CD4-positive, alpha-beta T cell (primary cell): ENCODE measurements around the gene FAT1. TPM values are rescaled to one million over a fixed set of nuclear protein-coding genes. Genes with fewer than 3 reads are reported as not detected.

ENCODE experiments used
- ATAC-seq: fragments of 200-7000 bp; cut with Tn5 transposase; one replicate; pipeline ENCODE4 v1.10.0; 2022; ENCODE audit warnings: mild to moderate bottlenecking; ENCODE audit not compliant: poor library complexity
- CTCF ChIA-PET: fragments of 350-600 bp; sonication (Branson Sonifier 250); formaldehyde crosslinking; loops from one replicate; lab custom pipeline; 2021; ENCODE audit warnings: antibody characterized with exemption, inconsistent platforms; lab: Charles Lee
- POLR2A ChIA-PET: fragments of 350-600 bp; sonication (Branson Sonifier 250); formaldehyde crosslinking; loops from one replicate; lab custom pipeline; 2021; ENCODE audit warnings: antibody characterized with exemption, inconsistent platforms; lab: Charles Lee
- DNase-seq, 14 experiments: peaks; one replicate each; pipeline ENCODE4 v3.0.0-alpha.2; 2013 to 2020; ENCODE audit warnings: mixed read lengths in 2 of 14
- H3K27ac ChIP-seq, 2 donors: one replicate each; pipeline versions ENCODE4 v1.5.1 to v1.7.0; 2013; ENCODE audit warnings: low read length in 2 of 2, low read depth in 1 of 2, mild to moderate bottlenecking in 1 of 2
- H3K27me3 ChIP-seq, 2 experiments: 1 replicate in 1 of 2; 2 replicates in 1 of 2; pipeline versions ENCODE4 v1.6.1 to v1.7.0; 2013; ENCODE audit warnings: low read length in 2 of 2, control low read depth in 1 of 2, mild to moderate bottlenecking in 1 of 2, moderate library complexity in 1 of 2; ENCODE audit not compliant: insufficient read depth in 2 of 2, control insufficient read depth in 1 of 2
- H3K36me3 ChIP-seq: one replicate; pipeline ENCODE4 v1.6.1; 2013; ENCODE audit warnings: low read length, control low read depth; ENCODE audit not compliant: insufficient read depth
- H3K4me1 ChIP-seq: one replicate; pipeline ENCODE4 v1.6.1; 2013; ENCODE audit warnings: low read length, control low read depth; ENCODE audit not compliant: insufficient read depth
- H3K4me3 ChIP-seq: one replicate; pipeline ENCODE4 v1.5.1; 2013; ENCODE audit warnings: mild to moderate bottlenecking, low read length, moderate library complexity
- H3K9me3 ChIP-seq, 2 experiments: 1 replicate in 1 of 2; 2 replicates in 1 of 2; pipeline versions ENCODE4 v1.6.1 to v1.7.0; 2013; ENCODE audit warnings: low read length in 2 of 2, mild to moderate bottlenecking in 2 of 2, control low read depth in 1 of 2, moderate library complexity in 1 of 2; ENCODE audit not compliant: control insufficient read depth in 1 of 2, insufficient read depth in 1 of 2
- H3K27ac Mint-ChIP-seq: one replicate; pipeline ENCODE4 v1.8.0; 2020; ENCODE audit warnings: mixed read lengths
- H3K27me3 Mint-ChIP-seq: one replicate; pipeline ENCODE4 v1.8.0; 2021; ENCODE audit warnings: mixed read lengths
- H3K36me3 Mint-ChIP-seq: one replicate; pipeline ENCODE4 v1.8.0; 2021; ENCODE audit warnings: low read depth, mixed read lengths
- H3K4me1 Mint-ChIP-seq: one replicate; pipeline ENCODE4 v1.8.0; 2021; ENCODE audit warnings: low read depth, mixed read lengths
- H3K4me3 Mint-ChIP-seq: one replicate; pipeline ENCODE4 v1.8.0; 2020; ENCODE audit warnings: mild to moderate bottlenecking, mixed read lengths
- H3K9me3 Mint-ChIP-seq: one replicate; pipeline ENCODE4 v1.8.0; 2020; ENCODE audit warnings: mixed read lengths
- CTCF ChIP-seq: fragments of 200-600 bp; IDR thresholded peaks from one replicate; pipeline ENCODE4 v1.8.0; 2022; ENCODE audit warnings: antibody characterized with exemption, mild to moderate bottlenecking
- intact Hi-C, 2 experiments: fragments of 100-400 bp; cut with DNase I in 1 of 2; cut with micrococcal nuclease in 1 of 2; formaldehyde crosslinking; loops; one replicate each; pipeline versions ENCODE4 v1.15.1 to v1.9.0; 2023 to 2025; cut with DNase I, micrococcal nuclease
- total RNA-seq, 174 experiments: library from RNA in 2 of 174; stranded (reverse) in 2 of 174; gene quantifications; one replicate each; pipeline ENCODE4 v1.2.3 and lab custom pipeline; 2021 to 2026

Gene FAT1
- total RNA-seq, 2 experiments from 2014 or later, result 0.03 TPM; not detected in 1

GRCh38 chr4:186712690-186713089 is 11.0 kb downstream of the FAT1 start:
- no peak for TF ChIP-seq CTCF
- DNase-seq, result no peak

GRCh38 chr4:186710521-186711119 is 13.0 kb downstream of the FAT1 start:
- Mint-ChIP-seq H3K4me1 (no peaks in the 10 kb centered on the region), H3K27ac (no peak overlapping the region), H3K4me3 (no peak overlapping the region), H3K27me3 (no peaks in the 10 kb centered on the region), H3K36me3 (no peaks in the 10 kb centered on the region), H3K9me3 (peaks cover 2% of the 10 kb centered on the region)
- ATAC-seq (no peak), DNase-seq (no peak)
- ChIA-PET POLR2A (no interaction called here), CTCF (no interaction called here)
- no peak for TF ChIP-seq CTCF
- H3K27me3 ChIP-seq, result no peaks in the 10 kb centered on the region
- intact Hi-C loops, result no loop called here
- no peaks in the 10 kb centered on the region for H3K36me3 ChIP-seq
- no peaks in the 10 kb centered on the region for H3K4me1 ChIP-seq
- no peak overlapping the region for H3K27ac ChIP-seq
- no peak overlapping the region for H3K4me3 ChIP-seq
- peaks cover 0 to 9% of the 10 kb centered on the region in 2 experiments for H3K9me3 ChIP-seq

More at GRCh38 chr4:186712690-186713089, 11.0 kb downstream of the FAT1 start:
- Mint-ChIP-seq H3K9me3 (peaks cover 4% of the 10 kb centered on the region), H3K4me1 (no peaks in the 10 kb centered on the region), H3K27me3 (no peaks in the 10 kb centered on the region), H3K4me3 (no peak overlapping the region), H3K36me3 (no peaks in the 10 kb centered on the region), H3K27ac (no peak overlapping the region)
- intact Hi-C loops, result no loop called here
- Histone ChIP-seq H3K36me3 (no peaks in the 10 kb centered on the region), H3K27me3 (no peaks in the 10 kb centered on the region), H3K4me3 (no peak overlapping the region), H3K4me1 (no peaks in the 10 kb centered on the region), H3K9me3 (peaks cover 0 to 9% of the 10 kb centered on the region in 2 experiments), H3K27ac (no peak overlapping the region)
- no peak for ATAC-seq
- CTCF ChIA-PET, result no interaction called here
- POLR2A ChIA-PET, result no interaction called here

DNA sequence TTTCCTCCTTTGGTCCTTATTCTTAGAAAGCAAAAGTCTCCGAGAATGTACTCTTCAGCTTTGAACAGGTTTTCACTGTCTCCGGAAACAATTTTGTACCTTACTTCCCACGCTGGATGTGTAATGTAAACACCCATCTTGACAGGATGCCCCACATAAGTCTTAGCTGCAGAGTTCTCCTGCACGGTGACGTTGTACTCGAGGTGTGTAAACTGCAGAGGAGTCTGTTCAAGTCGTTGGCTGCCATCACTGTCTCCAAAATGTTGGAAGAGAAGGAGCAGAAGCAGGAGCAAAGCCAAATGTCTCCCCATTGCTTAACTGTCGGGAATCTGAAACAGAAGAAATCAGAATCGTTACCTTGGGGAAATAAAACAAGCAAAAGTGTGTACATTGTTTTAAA is 14.1 kb downstream of the FAT1 start:
- ChIA-PET POLR2A (no interaction called here), CTCF (no interaction called here)
- H3K27me3 ChIP-seq, result no peaks in the 10 kb centered on the region
- no peak overlapping the region for H3K4me3 ChIP-seq
- intact Hi-C loops, result no loop called here
- H3K4me3 Mint-ChIP-seq, result no peak overlapping the region
- H3K9me3 Mint-ChIP-seq, result peaks cover 2% of the 10 kb centered on the region
- peaks cover 0 to 14% of the 10 kb centered on the region in 2 experiments for H3K9me3 ChIP-seq
- no peaks in the 10 kb centered on the region for H3K36me3 ChIP-seq
- ATAC-seq (no peak), DNase-seq (no peak)
- no peak overlapping the region for H3K27ac ChIP-seq
- no peaks in the 10 kb centered on the region for H3K36me3 Mint-ChIP-seq
- TF ChIP-seq CTCF, result no peak
- H3K4me1 Mint-ChIP-seq, result no peaks in the 10 kb centered on the region
- H3K4me1 ChIP-seq, result no peaks in the 10 kb centered on the region
- H3K27ac Mint-ChIP-seq, result no peak overlapping the region
- no peaks in the 10 kb centered on the region for H3K27me3 Mint-ChIP-seq
